NCI-H510A treated with DMSO at 0.1 percent for 48 hours (cell line): ENCODE data around the gene MEX3A.

Source experiments
- DNase-seq: peaks from one replicate; lab custom pipeline; 2025; lab: John Stamatoyannopoulos, UW

The MEX3A gene

GRCh38 chr1:156102633-156103511 is 20.6 kb upstream of the MEX3A start:
- DNase-seq, result no peak

- DNase-seq, result no peak
Observed at GRCh38 chr1:156101880-156102279, 19.6 kb upstream of the MEX3A start.

GRCh38 chr1:156100205-156100995 is 18.1 kb upstream of the MEX3A start:
- no peak for DNase-seq

- no peak for DNase-seq
Observed at GRCh38 chr1:156099282-156099681, 17.0 kb upstream of the MEX3A start.

GRCh38 chr1:156098784-156099183 is 16.5 kb upstream of the MEX3A start:
- no peak for DNase-seq

GRCh38 chr1:156097499-156098178 is 15.4 kb upstream of the MEX3A start:
- DNase-seq, result no peak

- DNase-seq, result peak; percentile 74
Observed at GRCh38 chr1:156096640-156097391, 14.6 kb upstream of the MEX3A start.

- DNase-seq, result no peak
Observed at GRCh38 chr1:156095906-156096508, 13.7 kb upstream of the MEX3A start.

- no peak for DNase-seq
Observed at GRCh38 chr1:156091610-156092009, 9.3 kb upstream of the MEX3A start.

- DNase-seq, result peak; percentile 92
Observed at GRCh38 chr1:156090840-156091188, 8.5 kb upstream of the MEX3A start.

- DNase-seq, result no peak
Observed at GRCh38 chr1:156090138-156090839, 8.0 kb upstream of the MEX3A start.

- DNase-seq, result no peak
Observed at GRCh38 chr1:156089704-156090103, 7.4 kb upstream of the MEX3A start.

GRCh38 chr1:156086256-156086662 is 4.0 kb upstream of the MEX3A start:
- no peak for DNase-seq

- no peak for DNase-seq
Observed at GRCh38 chr1:156083800-156084790, 1.8 kb upstream of the MEX3A start.

- peak; percentile 18 for DNase-seq
Observed at GRCh38 chr1:156081917-156082308, 352 bp downstream of the MEX3A start.

GRCh38 chr1:156081180-156081916 is 917 bp downstream of the MEX3A start:
- DNase-seq, result no peak

- DNase-seq, result no peak
Observed at GRCh38 chr1:156080863-156081179, 1.4 kb downstream of the MEX3A start.

GRCh38 chr1:156080241-156080862 is 1.9 kb downstream of the MEX3A start:
- no peak for DNase-seq

- DNase-seq, result no peak
Observed at GRCh38 chr1:156079762-156080161, 2.5 kb downstream of the MEX3A start.
